Activated T-cell treated with anti-CD3 and anti-CD28 coated beads for 1 hour (primary cell): ENCODE data around the gene SPSB4.

Experiments used
- DNase-seq: peaks from one replicate; pipeline ENCODE4 v3.0.0-alpha.2; 2020; ENCODE audit warnings: low read depth

Gene SPSB4

DNA sequence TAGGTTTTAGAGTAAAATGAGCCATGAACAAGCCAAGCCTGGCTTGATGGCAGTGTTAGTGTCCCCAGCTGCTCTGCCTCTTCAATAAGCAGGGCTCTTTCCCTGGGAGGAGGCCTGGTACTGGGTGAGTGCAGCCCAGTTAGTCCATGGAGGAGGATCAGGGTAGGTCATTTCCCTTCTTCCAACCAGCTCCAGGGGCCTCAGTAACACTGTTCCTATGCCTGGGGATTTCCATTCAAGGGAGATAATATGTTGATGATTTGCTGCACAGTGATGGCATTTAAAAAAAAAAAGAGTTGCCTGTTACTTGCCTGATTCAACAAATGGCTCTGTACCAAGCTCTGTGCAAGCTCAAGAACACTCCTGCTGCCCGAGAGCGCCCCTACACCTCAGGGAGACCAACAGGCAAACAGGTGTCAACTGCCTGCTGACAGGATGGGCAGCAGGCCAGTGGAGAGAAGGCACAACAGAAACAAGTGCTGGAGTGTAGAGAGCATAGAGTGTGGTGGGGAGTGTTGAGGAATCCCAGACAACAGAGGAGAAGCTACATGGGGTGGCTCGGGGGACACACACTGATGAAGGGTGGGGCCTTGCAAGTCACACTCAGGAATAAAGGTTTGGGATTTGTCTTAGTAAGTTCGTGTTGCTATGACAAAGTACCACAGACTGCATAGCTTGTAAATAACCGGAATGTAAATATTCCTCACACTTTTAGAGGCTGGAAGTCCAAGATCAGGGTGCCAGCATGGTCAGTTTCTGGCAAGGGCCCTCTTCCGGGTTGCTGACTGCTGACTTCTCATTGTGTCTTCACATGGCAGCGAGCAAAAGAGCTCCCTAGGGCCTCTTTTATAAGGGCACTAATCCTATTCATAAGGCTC, 101.9 kb downstream of the SPSB4 start:
- no peak for DNase-seq

- no peak for DNase-seq
These were observed 102.5 kb downstream of the SPSB4 start for GRCh38 chr3:141153679-141153966.

DNA sequence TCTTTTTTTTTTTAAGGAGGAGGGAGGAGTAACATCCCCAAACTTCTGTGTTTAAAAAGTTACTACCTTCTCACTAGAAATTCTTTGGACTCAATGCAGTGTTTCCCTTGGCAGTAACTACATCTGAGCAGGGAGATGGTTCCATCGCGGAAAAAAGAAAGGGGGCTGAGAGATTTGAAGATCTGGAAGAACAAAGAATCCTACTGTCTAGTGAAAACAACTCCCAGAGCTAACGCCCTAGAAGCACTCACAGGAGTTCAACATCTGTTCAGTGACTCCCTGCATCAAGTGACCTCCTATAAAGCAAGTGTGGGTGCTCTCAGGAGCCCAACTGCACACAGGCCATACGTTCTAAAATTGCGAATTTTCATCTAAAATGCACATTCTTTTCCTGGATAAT, 113.7 kb downstream of the SPSB4 start:
- no peak for DNase-seq

DNA sequence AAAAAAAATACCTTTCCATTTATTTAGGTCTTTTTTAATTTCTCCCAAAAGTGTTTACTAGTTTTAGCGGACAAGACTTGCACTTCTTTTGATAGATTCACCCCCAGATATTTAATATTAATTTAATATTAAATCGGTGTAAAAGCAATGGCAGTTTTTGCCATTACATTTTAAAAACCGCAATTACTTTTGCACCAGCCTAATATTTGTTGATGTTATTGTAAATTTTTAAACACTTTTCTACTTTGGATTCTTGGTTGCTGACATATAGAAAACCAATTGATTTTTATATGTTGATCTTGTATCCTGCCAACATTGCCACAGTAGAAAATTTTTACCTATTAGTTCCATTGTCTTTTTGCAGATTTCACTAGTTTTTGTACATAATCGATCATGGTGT, 116.5 kb downstream of the SPSB4 start:
- no peak for DNase-seq

DNA sequence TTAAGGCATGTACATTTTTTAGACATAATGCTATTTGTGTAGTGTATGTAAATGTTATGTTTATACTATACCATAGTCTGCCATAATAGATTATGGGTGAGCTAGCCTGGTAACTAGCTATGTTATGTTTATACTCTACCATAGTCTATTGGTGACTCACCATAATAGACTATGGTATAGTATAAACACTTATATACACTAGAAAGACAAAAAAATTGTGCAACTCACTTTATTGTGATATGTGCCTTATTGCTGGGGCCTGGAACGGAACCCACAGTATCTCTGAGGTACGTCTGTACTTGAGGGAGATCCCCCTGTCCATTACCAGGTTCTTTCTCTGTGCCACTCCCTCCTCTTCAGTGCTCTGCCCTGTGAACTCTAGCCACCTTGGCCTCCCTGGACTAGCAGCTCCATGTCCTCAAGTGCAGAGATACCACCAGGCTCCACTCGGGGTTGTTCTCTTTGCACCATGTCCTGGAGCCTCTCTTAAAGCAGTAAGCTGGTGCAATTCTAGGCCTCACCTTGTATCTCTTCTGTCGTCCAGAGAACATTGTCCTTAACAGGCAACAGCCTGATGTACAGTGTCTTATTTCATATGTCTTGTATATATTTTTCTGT, 119.6 kb downstream of the SPSB4 start:
- DNase-seq = no peak

- no peak for DNase-seq
These were observed 123.5 kb downstream of the SPSB4 start for GRCh38 chr3:141174674-141175073.

- DNase-seq = no peak
These were observed 125.6 kb downstream of the SPSB4 start for GRCh38 chr3:141176775-141177174.

- no peak for DNase-seq
These were observed 126.9 kb downstream of the SPSB4 start for GRCh38 chr3:141178026-141178425.

- no peak for DNase-seq
These were observed 127.4 kb downstream of the SPSB4 start for GRCh38 chr3:141178551-141178950.

DNA sequence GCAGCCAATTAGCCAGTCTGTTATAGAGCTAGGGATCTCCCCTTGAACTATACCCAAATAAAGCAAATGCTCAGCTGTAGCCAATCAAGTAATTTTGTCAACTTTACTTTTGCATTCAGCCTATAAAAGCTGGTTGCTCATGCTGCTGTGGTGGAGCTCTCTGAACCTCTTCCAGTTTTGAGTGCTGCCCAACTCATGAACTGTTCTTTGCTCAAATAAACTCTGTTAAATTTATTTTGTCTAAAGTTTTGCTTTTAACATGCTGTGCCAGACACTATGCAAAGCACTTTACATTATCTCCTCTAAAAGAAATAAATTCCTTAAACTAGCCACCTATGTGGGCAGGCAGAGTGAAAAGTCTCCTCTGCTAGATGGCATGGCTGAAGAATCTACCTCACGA, 128.8 kb downstream of the SPSB4 start:
- DNase-seq = no peak

- no peak for DNase-seq
These were observed 130.0 kb downstream of the SPSB4 start for GRCh38 chr3:141181196-141181595.

DNA sequence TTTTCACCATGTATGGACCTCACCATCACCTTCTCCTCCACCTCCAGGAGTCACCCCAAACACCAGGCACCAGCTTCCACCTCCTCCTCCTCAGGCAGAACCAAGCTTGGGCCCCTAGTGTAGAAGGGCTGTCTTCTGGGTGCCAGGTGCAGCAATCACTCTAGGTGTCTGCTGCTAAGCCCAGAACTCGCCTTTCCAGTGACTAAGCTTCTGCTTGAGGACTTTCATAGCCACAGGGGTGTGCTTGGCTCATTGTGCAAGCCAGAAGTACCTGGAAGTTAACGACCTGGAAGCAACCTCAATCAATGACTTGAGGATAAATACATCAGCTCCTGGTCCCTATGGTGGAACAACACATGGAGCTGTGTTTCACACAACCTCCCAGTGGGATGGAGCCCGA, 130.7 kb downstream of the SPSB4 start:
- no peak for DNase-seq

DNA sequence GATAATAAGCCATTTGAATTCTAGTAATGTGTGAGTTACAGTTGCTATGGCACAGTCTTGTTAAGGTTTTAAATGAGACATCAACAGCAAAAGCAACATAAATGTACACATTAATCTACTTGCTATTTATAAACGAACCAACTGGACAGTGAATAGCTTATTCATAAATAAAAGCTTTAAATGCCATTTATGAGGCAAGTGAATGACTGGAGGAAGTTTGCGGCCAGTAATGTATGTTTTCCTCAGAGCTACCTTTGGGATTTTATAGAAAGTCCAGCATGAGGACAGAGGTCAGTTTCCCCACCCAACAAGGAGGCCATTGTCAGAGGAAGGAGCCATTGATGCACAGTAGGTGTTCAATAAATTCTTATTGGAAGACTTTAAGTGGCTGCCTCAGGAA, 132.5 kb downstream of the SPSB4 start:
- DNase-seq = no peak

- no peak for DNase-seq
These were observed 133.3 kb downstream of the SPSB4 start for GRCh38 chr3:141184430-141184829.

- DNase-seq = no peak
These were observed 140.1 kb downstream of the SPSB4 start for GRCh38 chr3:141191097-141191749.

DNA sequence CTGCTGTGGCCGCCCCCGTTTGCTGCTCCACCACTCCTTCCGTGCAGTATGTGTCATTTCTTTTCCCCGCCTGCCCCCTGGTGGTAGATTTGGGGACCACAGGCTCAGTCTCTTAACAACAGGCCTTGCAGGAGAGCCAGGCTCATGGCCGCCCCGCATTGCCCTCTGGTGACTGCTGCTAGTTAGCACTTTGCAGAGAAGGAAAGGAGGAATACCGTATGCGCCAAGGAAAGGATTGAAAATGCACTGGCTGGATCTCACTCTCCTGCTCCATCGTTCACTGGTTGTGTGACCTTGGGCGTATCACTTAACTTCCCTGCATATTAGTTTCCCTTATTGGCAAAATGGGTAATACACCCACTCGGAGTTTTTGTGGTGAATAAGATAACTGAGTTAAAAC, 141.2 kb downstream of the SPSB4 start:
- DNase-seq = peak; percentile 99

DNA sequence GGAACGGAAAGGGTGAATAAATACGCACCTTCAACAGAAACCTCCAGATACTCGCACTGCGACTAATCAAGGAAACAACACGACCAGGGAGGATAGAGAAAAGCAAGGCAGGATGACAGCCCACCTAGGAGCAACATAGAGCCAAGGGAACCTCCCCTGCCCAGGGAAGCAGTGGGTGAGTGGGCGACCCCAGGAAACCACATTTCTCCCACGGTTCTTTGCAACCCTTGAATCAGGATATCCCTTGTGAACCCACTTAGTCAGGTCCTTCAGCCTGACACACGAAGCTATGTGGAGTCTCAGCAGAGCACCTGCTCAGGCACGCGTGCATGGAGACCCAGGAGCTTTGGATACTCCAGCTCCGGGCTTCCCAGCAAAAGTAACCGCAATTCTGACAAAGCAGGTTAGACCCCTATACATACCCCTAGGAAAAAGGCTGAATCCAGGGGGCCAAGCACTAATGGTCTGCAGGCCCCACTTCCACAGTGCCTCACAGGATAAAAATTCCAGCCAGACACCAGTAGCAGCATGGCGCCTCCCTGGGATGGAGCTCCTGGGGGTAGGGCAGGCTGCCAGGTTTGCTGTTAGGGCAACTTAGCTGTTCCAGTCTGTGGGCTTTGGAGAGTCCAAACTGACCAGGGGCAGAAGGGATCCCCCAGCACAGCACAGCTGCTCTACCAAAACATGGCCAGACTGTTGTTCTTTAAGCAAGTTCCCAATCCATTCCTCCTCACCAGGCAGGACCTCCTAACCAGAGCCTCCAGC, 142.1 kb downstream of the SPSB4 start:
- DNase-seq = no peak
